MCF 10A (cell line): ENCODE results near the gene KRT12. TPM values are rescaled to one million over a fixed set of nuclear protein-coding genes. Genes with fewer than 3 reads are reported as not detected.

Experiments used
- BruUV-seq: library from RNA; stranded (reverse); fragments of 400-500 nt; replicated peaks from 2 replicates; lab custom pipeline; 2021; lab: Mats Ljungman, UMichigan
- CTCF ChIA-PET: fragments of 300-600 bp; sonication (Branson Sonifier 250); formaldehyde crosslinking; extraction: SDS; loops from one replicate; lab custom pipeline; 2021; ENCODE audit warnings: antibody characterized with exemption, inconsistent platforms; lab: Yijun Ruan, JAX
- POLR2A ChIA-PET: fragments of 300-600, 350-650 bp; sonication (Branson Sonifier 250); formaldehyde crosslinking; extraction: SDS; loops from one replicate; lab custom pipeline; 2020; ENCODE audit warnings: antibody characterized with exemption, inconsistent platforms; lab: Yijun Ruan, JAX
- DNase-seq: peaks from one replicate; pipeline ENCODE4 v3.0.0-alpha.2; 2018; ENCODE audit not compliant: unreplicated experiment
- H3K27ac Mint-ChIP-seq: one replicate; pipeline ENCODE4 v1.8.0; 2022; ENCODE audit warnings: mild to moderate bottlenecking, low read depth, mixed read lengths; ENCODE audit not compliant: unreplicated experiment
- H3K27me3 Mint-ChIP-seq: one replicate; pipeline ENCODE4 v1.8.0; 2022; ENCODE audit warnings: mixed read lengths; ENCODE audit not compliant: insufficient read depth, unreplicated experiment
- H3K36me3 Mint-ChIP-seq: one replicate; pipeline ENCODE4 v1.8.0; 2022; ENCODE audit warnings: mild to moderate bottlenecking, moderate library complexity, mixed read lengths; ENCODE audit not compliant: insufficient read depth, unreplicated experiment
- H3K4me1 Mint-ChIP-seq: one replicate; pipeline ENCODE4 v1.8.0; 2022; ENCODE audit warnings: mixed read lengths; ENCODE audit not compliant: insufficient read depth, unreplicated experiment
- H3K4me3 Mint-ChIP-seq: one replicate; pipeline ENCODE4 v1.8.0; 2022; ENCODE audit warnings: mild to moderate bottlenecking, moderate library complexity, mixed read lengths; ENCODE audit not compliant: unreplicated experiment
- H3K9me3 Mint-ChIP-seq: one replicate; pipeline ENCODE4 v1.8.0; 2022; ENCODE audit warnings: mixed read lengths; ENCODE audit not compliant: unreplicated experiment
- intact Hi-C: fragments of 100-400 bp; cut with micrococcal nuclease; formaldehyde crosslinking; loops from 2 replicates; pipeline ENCODE4 v1.14.1; 2022
- total RNA-seq: library from RNA; stranded (reverse); gene quantifications from 2 replicates; pipeline ENCODE4 v1.2.3, GENCODE V29; 2022
- TF ChIP-seq, protein P1 (sequence below): fragments of 200-600 bp; IDR thresholded peaks from one replicate; pipeline ENCODE4 v1.8.0; 2022; ENCODE audit warnings: antibody characterized with exemption, mild to moderate bottlenecking; ENCODE audit not compliant: unreplicated experiment

The KRT12 gene
- total RNA-seq, 1 experiment from 2014 or later = not detected

DNA sequence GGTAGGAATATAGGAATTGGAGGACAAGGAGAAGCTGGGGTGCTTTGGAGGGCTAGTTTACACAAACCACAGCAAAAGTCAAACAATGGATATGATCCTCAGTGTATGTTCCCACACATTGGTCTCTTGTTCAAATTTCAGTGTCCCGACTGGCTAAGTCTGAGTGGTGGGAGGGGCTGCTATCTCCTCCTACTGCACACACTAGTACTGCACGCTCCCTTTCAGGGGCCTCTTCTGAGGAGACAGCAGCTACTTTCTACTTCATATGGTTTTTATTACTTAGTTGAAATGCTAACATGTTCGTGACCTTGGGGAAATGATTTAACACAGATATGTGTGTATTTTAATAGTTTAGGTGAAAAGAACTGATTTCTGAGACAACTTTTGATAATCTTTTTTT is 25.8 kb downstream of the KRT12 start:
- H3K27me3 Mint-ChIP-seq = no peaks in the 10 kb centered on the region
- no TSS peak for BruUV-seq
- H3K27ac Mint-ChIP-seq = peak overlapping the region; percentile 12
- no peak overlapping the region for H3K4me3 Mint-ChIP-seq
- intact Hi-C loops = no loop called here
- DNase-seq = no peak
- peaks cover 4% of the 10 kb centered on the region for H3K4me1 Mint-ChIP-seq
- TF ChIP-seq, protein P1, sequence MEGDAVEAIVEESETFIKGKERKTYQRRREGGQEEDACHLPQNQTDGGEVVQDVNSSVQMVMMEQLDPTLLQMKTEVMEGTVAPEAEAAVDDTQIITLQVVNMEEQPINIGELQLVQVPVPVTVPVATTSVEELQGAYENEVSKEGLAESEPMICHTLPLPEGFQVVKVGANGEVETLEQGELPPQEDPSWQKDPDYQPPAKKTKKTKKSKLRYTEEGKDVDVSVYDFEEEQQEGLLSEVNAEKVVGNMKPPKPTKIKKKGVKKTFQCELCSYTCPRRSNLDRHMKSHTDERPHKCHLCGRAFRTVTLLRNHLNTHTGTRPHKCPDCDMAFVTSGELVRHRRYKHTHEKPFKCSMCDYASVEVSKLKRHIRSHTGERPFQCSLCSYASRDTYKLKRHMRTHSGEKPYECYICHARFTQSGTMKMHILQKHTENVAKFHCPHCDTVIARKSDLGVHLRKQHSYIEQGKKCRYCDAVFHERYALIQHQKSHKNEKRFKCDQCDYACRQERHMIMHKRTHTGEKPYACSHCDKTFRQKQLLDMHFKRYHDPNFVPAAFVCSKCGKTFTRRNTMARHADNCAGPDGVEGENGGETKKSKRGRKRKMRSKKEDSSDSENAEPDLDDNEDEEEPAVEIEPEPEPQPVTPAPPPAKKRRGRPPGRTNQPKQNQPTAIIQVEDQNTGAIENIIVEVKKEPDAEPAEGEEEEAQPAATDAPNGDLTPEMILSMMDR = no peak
- no peaks in the 10 kb centered on the region for H3K9me3 Mint-ChIP-seq
- H3K36me3 Mint-ChIP-seq = peaks cover 9% of the 10 kb centered on the region
- CTCF ChIA-PET = no interaction called here
- POLR2A ChIA-PET = interaction anchor here (0.6 to 3.3 kb wide), 3 partner anchors 13 to 677 kb away, joined by 3 to 14 read pairs (median 6); partner anchors contain the start of gene KRT15

DNA sequence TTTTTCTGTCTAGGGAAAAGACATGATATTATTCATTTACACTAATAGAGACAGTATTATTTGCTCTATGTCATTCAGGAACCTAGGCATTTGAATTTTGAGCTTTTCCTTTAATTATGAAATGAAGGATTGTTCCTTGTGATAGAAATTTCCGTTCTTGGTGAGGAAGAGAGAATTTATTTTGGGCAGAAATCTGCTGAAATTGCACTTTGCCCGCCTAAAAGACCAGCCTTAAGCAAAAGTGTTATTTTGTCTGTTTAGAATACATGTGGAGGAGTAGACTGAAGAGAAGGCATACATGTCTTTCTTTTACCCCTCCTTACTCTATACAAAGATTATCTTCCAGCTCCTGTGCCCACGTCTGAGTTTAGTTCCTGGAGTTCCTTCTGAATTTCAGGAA is 27.8 kb downstream of the KRT12 start:
- intact Hi-C loops = no loop called here
- TF ChIP-seq, protein P1 = no peak
- Mint-ChIP-seq H3K27me3 (no peaks in the 10 kb centered on the region), H3K4me1 (peaks cover 4% of the 10 kb centered on the region), H3K27ac (no peak overlapping the region), H3K9me3 (no peaks in the 10 kb centered on the region), H3K36me3 (peaks cover 19% of the 10 kb centered on the region), H3K4me3 (no peak overlapping the region)
- POLR2A ChIA-PET = interaction anchor here (0.6 to 1.7 kb wide), 8 partner anchors 8 to 351 kb away, joined by 3 to 9 read pairs (median 4); no protein-coding TSS in a partner anchor
- CTCF ChIA-PET = interaction anchor here (0.6 to 1.0 kb wide), 6 partner anchors 14 to 816 kb away, joined by 3 to 5 read pairs (median 3); no protein-coding TSS in a partner anchor
- BruUV-seq = no TSS peak
- DNase-seq = no peak

- TF ChIP-seq, protein P1 = no peak
- Mint-ChIP-seq H3K9me3 (no peaks in the 10 kb centered on the region), H3K4me3 (no peak overlapping the region), H3K36me3 (peaks cover 28% of the 10 kb centered on the region), H3K4me1 (peaks cover 4% of the 10 kb centered on the region), H3K27ac (no peak overlapping the region), H3K27me3 (no peaks in the 10 kb centered on the region)
- POLR2A ChIA-PET = interaction anchor here (0.9 to 1.9 kb wide), 4 partner anchors 8 to 17 kb away, joined by 3 to 10 read pairs (median 6); no protein-coding TSS in a partner anchor
- DNase-seq = no peak
- BruUV-seq = no TSS peak
- CTCF ChIA-PET = no interaction called here
- intact Hi-C loops = no loop called here
Observed at GRCh38 chr17:40836020-40836419, 31.0 kb downstream of the KRT12 start.

DNA sequence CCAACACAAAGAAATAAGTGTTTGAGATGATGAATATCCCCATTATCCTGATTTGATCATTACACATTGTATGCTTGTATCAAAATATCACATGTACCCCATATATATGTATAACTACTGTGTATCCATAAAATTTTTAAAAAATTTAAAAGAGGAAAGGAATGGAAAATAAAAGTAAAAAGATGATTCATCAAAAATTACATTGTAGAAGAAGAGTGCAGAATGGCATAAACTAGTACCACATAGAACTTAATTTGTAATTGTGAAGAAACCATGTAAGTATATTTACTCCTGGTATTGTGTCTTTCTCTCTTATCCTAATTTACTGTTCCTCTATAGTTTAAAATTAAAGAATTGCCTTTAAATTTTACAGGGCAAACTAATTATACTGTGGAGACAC is 33.1 kb downstream of the KRT12 start:
- H3K27ac Mint-ChIP-seq = no peak overlapping the region
- BruUV-seq = no TSS peak
- no peaks in the 10 kb centered on the region for H3K27me3 Mint-ChIP-seq
- POLR2A ChIA-PET = interaction anchor here (0.9 to 12.6 kb wide), 4 partner anchors 12 to 334 kb away, joined by 3 to 352 read pairs (median 6); partner anchors contain the start of gene KRT10
- TF ChIP-seq, protein P1 = no peak
- intact Hi-C loops = no loop called here
- no peak overlapping the region for H3K4me3 Mint-ChIP-seq
- H3K9me3 Mint-ChIP-seq = no peaks in the 10 kb centered on the region
- CTCF ChIA-PET = interaction anchor here (0.8 to 0.9 kb wide), 2 partner anchors 833 to 862 kb away, joined by 3 read pairs; no protein-coding TSS in a partner anchor
- H3K36me3 Mint-ChIP-seq = peaks cover 28% of the 10 kb centered on the region
- DNase-seq = no peak
- peaks cover 11% of the 10 kb centered on the region for H3K4me1 Mint-ChIP-seq
